ENCODE results near the gene GUCA1A. TPM values are rescaled to one million over a fixed set of nuclear protein-coding genes. Genes with fewer than 3 reads are reported as not detected.
"Not testable (repeated sequence)": the region's sequence is repeated elsewhere in the genome, so short reads cannot be mapped to it uniquely, and the experiment has no call there.

The GUCA1A gene
- total and polyA plus RNA-seq, 8 donors, result 0.10 TPM; not detected in 7

DNA sequence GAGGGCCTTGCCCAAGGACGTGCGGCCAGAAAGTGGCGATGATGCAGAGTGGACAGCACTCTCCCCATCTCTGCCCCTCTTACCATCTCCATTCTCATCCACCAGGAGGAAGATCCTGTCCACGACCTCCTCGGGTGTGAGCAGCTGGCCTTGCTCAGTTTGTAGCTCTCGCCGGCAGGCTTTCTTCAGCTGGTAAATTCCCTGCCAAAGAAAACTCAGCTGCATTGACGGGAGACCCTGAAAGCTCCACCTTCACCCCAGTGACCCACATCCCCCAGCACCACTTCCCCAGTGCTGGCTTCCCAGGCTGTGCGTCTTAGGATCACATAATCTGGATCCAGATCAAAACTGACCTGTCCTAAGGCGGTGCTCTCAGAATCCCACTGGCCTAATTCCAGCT is 12.4 kb downstream of the GUCA1A start:
- intact Hi-C loops (cut with DNase I; ENCODE audit: low total_unique reads), result no loop called here
- WGBS, 5 donors, result 57 to 74% (median 65%) methylated on average over 9 to 10 of the region's 10 CpGs

DNA sequence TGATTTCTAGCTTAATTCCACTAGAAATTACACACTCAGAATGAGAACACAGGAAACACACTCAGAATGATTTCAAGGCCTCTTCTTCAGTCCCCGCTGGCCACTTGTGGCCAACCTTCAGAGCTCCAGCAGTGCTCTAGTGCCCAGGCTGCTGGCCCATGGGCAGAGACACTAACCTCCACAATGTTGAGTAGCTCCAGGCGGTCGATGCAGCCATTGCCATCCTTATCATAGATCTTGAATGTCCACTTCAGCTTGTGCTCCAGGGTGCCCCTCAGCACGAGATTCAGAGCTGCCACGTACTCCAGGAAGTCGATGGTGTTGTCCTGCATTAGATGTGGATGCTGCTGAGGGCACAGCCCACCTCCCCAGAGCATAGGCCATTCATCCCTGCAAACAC is 15.2 kb downstream of the GUCA1A start:
- WGBS, 5 donors, result 72 to 84% (median 82%) methylated on average over 6 of the region's 6 CpGs

More for the DNA sequence above, 12.4 kb downstream of the GUCA1A start:
- TF ChIP-seq, protein P1, sequence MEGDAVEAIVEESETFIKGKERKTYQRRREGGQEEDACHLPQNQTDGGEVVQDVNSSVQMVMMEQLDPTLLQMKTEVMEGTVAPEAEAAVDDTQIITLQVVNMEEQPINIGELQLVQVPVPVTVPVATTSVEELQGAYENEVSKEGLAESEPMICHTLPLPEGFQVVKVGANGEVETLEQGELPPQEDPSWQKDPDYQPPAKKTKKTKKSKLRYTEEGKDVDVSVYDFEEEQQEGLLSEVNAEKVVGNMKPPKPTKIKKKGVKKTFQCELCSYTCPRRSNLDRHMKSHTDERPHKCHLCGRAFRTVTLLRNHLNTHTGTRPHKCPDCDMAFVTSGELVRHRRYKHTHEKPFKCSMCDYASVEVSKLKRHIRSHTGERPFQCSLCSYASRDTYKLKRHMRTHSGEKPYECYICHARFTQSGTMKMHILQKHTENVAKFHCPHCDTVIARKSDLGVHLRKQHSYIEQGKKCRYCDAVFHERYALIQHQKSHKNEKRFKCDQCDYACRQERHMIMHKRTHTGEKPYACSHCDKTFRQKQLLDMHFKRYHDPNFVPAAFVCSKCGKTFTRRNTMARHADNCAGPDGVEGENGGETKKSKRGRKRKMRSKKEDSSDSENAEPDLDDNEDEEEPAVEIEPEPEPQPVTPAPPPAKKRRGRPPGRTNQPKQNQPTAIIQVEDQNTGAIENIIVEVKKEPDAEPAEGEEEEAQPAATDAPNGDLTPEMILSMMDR (IDR thresholded peaks at IDR 0.05), result no peak
- no peak for TF ChIP-seq EP300 (IDR thresholded peaks at IDR 0.05)
- TF ChIP-seq POLR2A (IDR thresholded peaks at IDR 0.05), result no peak
- no peak for TF ChIP-seq POLR2AphosphoS5 (IDR thresholded peaks at IDR 0.05)
- DNase-seq, result peak in 1 of 2 donors; percentile 44
- Histone ChIP-seq H3K36me3 (no peaks in the 10 kb centered on the region), H3K27ac (no peak overlapping the region), H3K4me1 (no peaks in the 10 kb centered on the region), H3K27me3 (no peaks in the 10 kb centered on the region), H3K9me3 (no peaks in the 10 kb centered on the region), H3K4me3 (no peak overlapping the region)

DNA sequence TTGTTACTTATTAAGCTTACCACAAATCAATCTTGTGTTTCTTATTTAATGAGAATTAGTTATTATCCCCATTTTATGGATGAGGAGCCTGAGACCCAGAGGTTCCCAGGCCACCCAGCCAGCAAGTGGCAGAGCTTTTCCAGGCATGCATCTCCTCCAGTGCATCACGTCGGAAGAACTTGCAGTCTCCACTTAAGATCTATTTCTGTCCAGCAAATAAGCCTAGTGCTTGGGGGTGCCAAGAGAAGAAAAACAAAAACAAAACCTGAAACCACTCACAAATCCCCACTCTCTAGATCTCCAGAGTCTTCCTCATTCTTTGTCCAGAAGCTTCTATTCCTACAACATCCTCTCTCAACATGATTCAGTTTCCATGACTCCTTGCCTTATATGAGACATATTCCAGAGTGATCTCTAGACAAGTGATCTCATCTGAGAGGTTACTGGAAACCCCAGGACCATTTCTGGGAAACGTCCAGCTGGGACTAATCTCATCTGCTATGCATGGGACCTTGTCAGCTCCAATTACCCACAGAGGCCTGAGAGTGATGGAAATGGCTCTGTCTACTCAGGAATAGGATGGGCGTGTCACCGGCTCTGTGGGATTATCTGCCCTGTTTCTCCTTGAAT is 17.5 kb downstream of the GUCA1A start:
- Histone ChIP-seq H3K27me3 (no peaks in the 10 kb centered on the region), H3K4me3 (no peak overlapping the region), H3K9me3 (no peaks in the 10 kb centered on the region), H3K36me3 (peaks cover 0 to 4% (median 0%) of the 10 kb centered on the region in 4 donors), H3K27ac (no peak overlapping the region), H3K4me1 (no peaks in the 10 kb centered on the region)
- TF ChIP-seq, protein P1 (IDR thresholded peaks at IDR 0.05), result no peak
- TF ChIP-seq POLR2AphosphoS5 (IDR thresholded peaks at IDR 0.05) (peak in 1 of 3 donors; percentile 5), EP300 (IDR thresholded peaks at IDR 0.05) (no peak)
- 67 to 73% (median 72%) methylated on average over 5 of the region's 5 CpGs for WGBS, 5 donors
- DNase-seq, result no peak
- intact Hi-C loops (cut with DNase I; ENCODE audit: low total_unique reads), result no loop called here

More for the DNA sequence above, 15.2 kb downstream of the GUCA1A start:
- intact Hi-C loops (cut with DNase I; ENCODE audit: low total_unique reads), result no loop called here
- Histone ChIP-seq H3K4me1 (no peaks in the 10 kb centered on the region), H3K9me3 (no peaks in the 10 kb centered on the region), H3K27me3 (no peaks in the 10 kb centered on the region), H3K27ac (no peak overlapping the region), H3K36me3 (no peaks in the 10 kb centered on the region), H3K4me3 (no peak overlapping the region)
- TF ChIP-seq, protein P1 (IDR thresholded peaks at IDR 0.05), result no peak
- no peak for TF ChIP-seq EP300 (IDR thresholded peaks at IDR 0.05)
- no peak for TF ChIP-seq POLR2A (IDR thresholded peaks at IDR 0.05)
- TF ChIP-seq POLR2AphosphoS5 (IDR thresholded peaks at IDR 0.05), result no peak
- DNase-seq, result no peak

DNA sequence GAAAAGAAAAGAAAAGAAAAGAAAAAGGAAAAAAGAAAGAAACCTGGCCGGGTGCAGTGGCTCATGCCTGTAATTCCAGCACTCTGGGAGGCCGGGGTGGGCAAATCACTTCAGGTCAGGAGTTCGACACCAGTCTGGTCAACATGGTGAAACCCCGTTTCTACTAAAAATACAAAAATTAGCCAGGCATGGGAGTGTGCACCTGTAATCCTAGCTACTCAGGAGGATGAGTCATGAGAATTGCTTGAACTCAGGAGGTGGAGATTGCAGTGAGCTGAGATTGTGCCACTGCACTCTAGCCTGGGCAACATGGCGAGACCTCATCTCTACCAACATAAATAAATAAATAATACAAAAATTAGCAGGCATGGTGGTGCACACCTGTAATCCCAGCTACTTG is 19.2 kb downstream of the GUCA1A start:
- H3K4me1 ChIP-seq; H3K27ac ChIP-seq; H3K9me3 ChIP-seq; H3K4me3 ChIP-seq; DNase-seq; H3K27me3 ChIP-seq; H3K36me3 ChIP-seq; intact Hi-C loops (cut with DNase I; ENCODE audit: low total_unique reads): not testable (repeated sequence)
- WGBS, 5 donors, result 85 to 96% (median 93%) methylated on average over 5 of the region's 5 CpGs

DNA sequence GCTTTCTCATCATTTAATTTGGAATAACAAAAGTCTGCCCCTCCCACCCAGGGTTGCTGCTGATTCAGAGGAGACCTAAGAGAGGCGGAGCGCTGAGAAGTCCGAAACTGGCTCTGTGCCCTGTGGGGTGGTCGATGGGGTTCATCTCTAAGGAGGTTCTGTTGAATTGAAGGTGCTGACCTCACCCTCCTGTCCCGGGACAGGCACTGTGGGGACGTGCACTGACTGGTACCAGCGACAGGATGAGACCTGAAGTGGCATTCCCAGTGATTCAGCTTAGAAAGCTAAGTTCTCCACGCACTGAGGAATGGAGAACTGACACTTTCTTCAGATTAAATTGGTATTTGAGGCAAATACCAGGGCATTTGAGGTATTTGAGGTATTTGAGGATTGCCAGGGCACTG is 20.3 kb downstream of the GUCA1A start:
- Histone ChIP-seq H3K4me3 (no peak overlapping the region), H3K4me1 (peaks cover 0 to 10% (median 0%) of the 10 kb centered on the region in 4 donors), H3K27ac (no peak overlapping the region), H3K9me3 (no peaks in the 10 kb centered on the region), H3K27me3 (no peaks in the 10 kb centered on the region), H3K36me3 (peaks cover 0 to 7% (median 2%) of the 10 kb centered on the region in 4 donors)
- intact Hi-C loops (cut with DNase I; ENCODE audit: low total_unique reads), result no loop called here
- DNase-seq, result no peak
- TF ChIP-seq EP300 (IDR thresholded peaks at IDR 0.05), result no peak
- no peak for TF ChIP-seq POLR2AphosphoS5 (IDR thresholded peaks at IDR 0.05)
- TF ChIP-seq, protein P1 (IDR thresholded peaks at IDR 0.05), result no peak
- no peak for TF ChIP-seq POLR2A (IDR thresholded peaks at IDR 0.05)
- 43 to 66% (median 54%) methylated on average over 8 of the region's 8 CpGs for WGBS, 5 donors

Data from stomach (tissue), 9 donors.